Transverse colon (tissue), 4 donors: ENCODE results near the gene PIM3. TPM values are rescaled to one million over a fixed set of nuclear protein-coding genes. Genes with fewer than 3 reads are reported as not detected.
A peak's percentile ranks its signal among the peaks of the same experiment; 100 is the strongest.

Experiments
- DNase-seq: peaks from one replicate; pipeline ENCODE4 v3.0.0-alpha.2; 2019
- H3K27ac ChIP-seq, 4 donors: fragments of 200-600 bp; sonication (generic); 2 replicates each; pipeline ENCODE4 v1.5.1; 2016 to 2018; ENCODE audit warnings: inconsistent platforms in 4 of 4
- H3K27me3 ChIP-seq: fragments of 200-600 bp; sonication (generic); 2 replicates; pipeline ENCODE4 v1.5.1; 2017; ENCODE audit warnings: inconsistent platforms
- H3K36me3 ChIP-seq, 4 donors: fragments of 200-600 bp; sonication (generic); 2 replicates each; pipeline ENCODE4 v1.5.1; 2017 to 2019; ENCODE audit warnings: inconsistent platforms in 4 of 4
- H3K4me1 ChIP-seq, 4 donors: fragments of 200-600 bp; sonication (generic); 2 replicates each; pipeline ENCODE4 v1.5.1; 2017 to 2020; ENCODE audit warnings: inconsistent platforms in 4 of 4
- H3K4me3 ChIP-seq, 4 donors: fragments of 200-600 bp; sonication (generic); 1 replicate in 1 of 4; 2 replicates in 3 of 4; pipeline versions ENCODE4 v1.5.1 to v1.6.1; 2017 to 2019; ENCODE audit warnings: inconsistent platforms in 4 of 4
- H3K9me3 ChIP-seq, 2 donors: fragments of 200-600 bp; sonication (generic); 2 replicates each; pipeline ENCODE4 v1.5.1; 2017 to 2019; ENCODE audit warnings: inconsistent platforms in 2 of 2
- CTCF ChIP-seq, 5 experiments: fragments of 200-600 bp in 3 of 5; fragments of 450-650 bp in 2 of 5; sonication (generic) in 3 of 5; IDR thresholded peaks; 1 replicate in 2 of 5; 2 replicates in 3 of 5; pipeline ENCODE4 v1.5.1; 2016 to 2017; ENCODE audit warnings: antibody characterized with exemption in 5 of 5, inconsistent platforms in 3 of 5, mild to moderate bottlenecking in 2 of 5, moderate library complexity in 1 of 5
- EP300 ChIP-seq: sonication (generic); formaldehyde crosslinking; IDR thresholded peaks from one replicate; pipeline ENCODE4 v1.6.1; 2017; ENCODE audit warnings: antibody characterized with exemption, low read depth
- POLR2A ChIP-seq: fragments of 450-650 bp; IDR thresholded peaks from one replicate; pipeline ENCODE4 v1.6.1; 2016; ENCODE audit warnings: antibody characterized with exemption, mild to moderate bottlenecking, moderate library complexity
- POLR2AphosphoS5 ChIP-seq, 3 donors: sonication (generic); formaldehyde crosslinking; IDR thresholded peaks; one replicate each; pipeline ENCODE4 v1.6.1; 2016; ENCODE audit warnings: antibody characterized with exemption in 3 of 3
- WGBS, 2 donors: methylation state at CpG; one replicate each; pipeline ENCODE4 v1.1.5; 2018; ENCODE audit warnings: low coverage in 1 of 2; 5-methylcytosine and 5-hydroxymethylcytosine counted together
- in situ Hi-C, 4 donors: fragments of 200-750 bp; cut with MboI; loops; one replicate each; pipeline versions ENCODE4 v1.15.0 to v1.15.1; 2017; ENCODE audit warnings: low sequenced_read_pairs in 3 of 4, low pct_ligation_motif_present in 1 of 4, low pct_unique_long_range_greater_than_20kb in 1 of 4
- intact Hi-C: fragments of 100-400 bp; cut with DNase I; formaldehyde crosslinking; loops from one replicate; pipeline ENCODE4 v1.15.1; 2023; ENCODE audit warnings: low total_unique reads
- small RNA-seq, 4 donors: library from RNA; depleted of rRNA; stranded (forward); fragments of <200 nt; gene quantifications; one replicate each; pipeline ENCODE3, GENCODE V24; 2016
- total RNA-seq, 4 donors: library from RNA; depleted of rRNA; stranded (reverse); fragments of >200 nt; gene quantifications; one replicate each; pipeline ENCODE4 v1.1.0, GENCODE V29; 2016

PIM3 gene
- total RNA-seq, 4 donors from 2014 or later = 115 to 290 (median 147) TPM

- H3K36me3 ChIP-seq = no peaks in the 10 kb centered on the region
- H3K9me3 ChIP-seq = no peaks in the 10 kb centered on the region
- peak; percentile 9 for DNase-seq
- intact Hi-C loops = no loop called here
- H3K4me1 ChIP-seq = peaks cover 0 to 23% (median 14%) of the 10 kb centered on the region in 4 donors
- H3K4me3 ChIP-seq = peak overlapping the region in 1 of 4 donors; percentile 0
- no peak for TF ChIP-seq POLR2A
- TF ChIP-seq EP300 = no peak
- TF ChIP-seq CTCF (IDR thresholded peaks at IDR 0.05) = no peak
- no peak for TF ChIP-seq POLR2AphosphoS5 (IDR thresholded peaks at IDR 0.05)
- in situ Hi-C loops = no loop called here
- H3K27me3 ChIP-seq = peaks cover 63% of the 10 kb centered on the region
- 9% methylated on average over 16 of the region's 61 CpGs; no CpG with 5 or more reads in 1 of the 2 donors for WGBS, 2 donors
- H3K27ac ChIP-seq = no peak overlapping the region
Measured at GRCh38 chr22:50010676-50011446, 50.3 kb downstream of the PIM3 start.

GRCh38 chr22:50011447-50012210 lies 51.1 kb downstream of the PIM3 start:
- H3K27me3 ChIP-seq = peaks cover 70% of the 10 kb centered on the region
- no peak overlapping the region for H3K4me3 ChIP-seq
- no peak for DNase-seq
- H3K4me1 ChIP-seq = peaks cover 0 to 21% (median 12%) of the 10 kb centered on the region in 4 donors
- intact Hi-C loops = no loop called here
- WGBS, 2 donors = 43% methylated on average over 18 of the region's 18 CpGs; no CpG with 5 or more reads in 1 of the 2 donors
- no peaks in the 10 kb centered on the region for H3K9me3 ChIP-seq
- no peak overlapping the region for H3K27ac ChIP-seq
- in situ Hi-C loops = no loop called here
- H3K36me3 ChIP-seq = no peaks in the 10 kb centered on the region
- TF ChIP-seq EP300 (no peak), CTCF (IDR thresholded peaks at IDR 0.05) (no peak), POLR2A (no peak), POLR2AphosphoS5 (IDR thresholded peaks at IDR 0.05) (no peak)

GRCh38 chr22:50012211-50013181 lies 51.9 kb downstream of the PIM3 start, which contains the start of gene IL17REL:
TSS of gene IL17REL (minus strand) at chr22:50012765. CDS start at chr22:50012646, 119 bp downstream.
- in situ Hi-C loops (no loop called here), intact Hi-C loops (no loop called here)
- TF ChIP-seq CTCF (IDR thresholded peaks at IDR 0.05) = peak in 3 of 5 experiments; percentile 10 to 35 (median 23)
- no peak for TF ChIP-seq POLR2AphosphoS5 (IDR thresholded peaks at IDR 0.05)
- peaks cover 0 to 20% (median 8%) of the 10 kb centered on the region in 4 donors for H3K4me1 ChIP-seq
- H3K27me3 ChIP-seq = peaks cover 79% of the 10 kb centered on the region
- no peak within 1 kb of the TSS for H3K27ac ChIP-seq
- 56% methylated on average over 24 of the region's 29 CpGs; no CpG with 5 or more reads in 1 of the 2 donors for WGBS, 2 donors
- no peaks in the 10 kb centered on the region for H3K36me3 ChIP-seq
- H3K9me3 ChIP-seq = no peaks in the 10 kb centered on the region
- no peak within 1 kb of the TSS for H3K4me3 ChIP-seq
- peak; percentile 41 for DNase-seq

Small RNA genes lying within 50 kb of the gene (small RNA-seq; reads per million reads assigned to genes)
- gene MIR6821 = 0 to 1.1 (median 0.30) reads per million in 4 donors

Other genes with a start within 250 kb of the PIM3 start
- 10 to 100 TPM; 43.4 to 70.5 (median 50.3) TPM for gene BRD1, start 132.9 kb upstream of the PIM3 start, total RNA-seq
- gene ZBED4, start 106.9 kb upstream of the PIM3 start, total RNA-seq = 10 to 100 TPM; 19.9 to 30.7 (median 24.9) TPM
- 10 to 100 TPM; 10.1 to 24.4 (median 18.3) TPM for gene ALG12, start 42.3 kb upstream of the PIM3 start, total RNA-seq
- gene CRELD2, start 42.1 kb upstream of the PIM3 start, total RNA-seq = 10 to 100 TPM; 31.0 to 37.9 (median 36.4) TPM
- gene IL17REL, start 52.0 kb downstream of the PIM3 start, total RNA-seq = 1 to 10 TPM in 2 of 4 donors, under 1 TPM in 2; 0.32 to 2.2 (median 1.3) TPM
- gene TTLL8, start 97.5 kb downstream of the PIM3 start, total RNA-seq = not detected
- not detected for gene MLC1, start 124.7 kb downstream of the PIM3 start, total RNA-seq
- gene MOV10L1, start 129.2 kb downstream of the PIM3 start, total RNA-seq = under 1 TPM in 3 of 4 donors, not detected in 1; 0.20 to 0.48 (median 0.41) TPM
- under 1 TPM in 1 of 4 donors, not detected in 3; 0.32 TPM for gene PANX2, start 210.0 kb downstream of the PIM3 start, total RNA-seq
- gene TRABD, start 225.1 kb downstream of the PIM3 start, total RNA-seq = 100 to 1,000 TPM in 1 of 4 donors, 10 to 100 TPM in 3; 40.6 to 109 (median 69.4) TPM
- gene SELENOO, start 240.2 kb downstream of the PIM3 start, total RNA-seq = 10 to 100 TPM; 27.3 to 91.3 (median 35.1) TPM